B cell (primary cell): ENCODE results near the gene TCAP. TPM values are rescaled to one million over a fixed set of nuclear protein-coding genes. Genes with fewer than 3 reads are reported as not detected.

ENCODE experiments used
- ATAC-seq: fragments of 200-7000 bp; cut with Tn5 transposase; one replicate; pipeline ENCODE4 v1.10.0; 2021; ENCODE audit warnings: low read depth, mild to moderate bottlenecking, moderate number of reproducible peaks, moderate library complexity
- CTCF ChIA-PET: fragments of 350-600 bp; sonication (Branson Sonifier 250); formaldehyde crosslinking; loops from one replicate; lab custom pipeline; 2021; ENCODE audit warnings: antibody characterized with exemption, inconsistent platforms; lab: Charles Lee
- POLR2A ChIA-PET: fragments of 350-600 bp; sonication (Branson Sonifier 250); formaldehyde crosslinking; loops from one replicate; lab custom pipeline; 2021; ENCODE audit warnings: antibody characterized with exemption; lab: Charles Lee
- DNase-seq: peaks from one replicate; pipeline ENCODE4 v3.0.0; 2013
- H2AFZ ChIP-seq: 2 replicates; pipeline ENCODE4 v1.6.1; 2012; ENCODE audit warnings: mild to moderate bottlenecking, low read depth, low read length; ENCODE audit not compliant: insufficient read depth, poor library complexity, severe bottlenecking
- H3K27ac ChIP-seq, 2 donors: 1 replicate in 1 of 2; 2 replicates in 1 of 2; pipeline ENCODE4 v1.5.1; 2012 to 2013; ENCODE audit warnings: low read length in 2 of 2, mild to moderate bottlenecking in 2 of 2, moderate library complexity in 1 of 2
- H3K27me3 ChIP-seq, 4 experiments: fragments of 200-600 bp in 1 of 4; sonication (generic) in 1 of 4; replicated peaks in 1 of 4; 1 replicate in 2 of 4; 2 replicates in 2 of 4; pipeline versions ENCODE4 v1.6.1 to v1.7.0; 2013 to 2016; ENCODE audit warnings: low read length in 3 of 4, mild to moderate bottlenecking in 2 of 4, mixed read lengths in 1 of 4, moderate library complexity in 1 of 4; ENCODE audit not compliant: insufficient read depth in 4 of 4, control insufficient read depth in 3 of 4; ENCODE audit errors: control extremely low read depth in 1 of 4
- H3K36me3 ChIP-seq, 2 experiments: replicated peaks in 1 of 2; 1 replicate in 1 of 2; 2 replicates in 1 of 2; pipeline versions ENCODE4 v1.6.1 to v1.7.1; 2013; ENCODE audit warnings: low read length in 1 of 2; ENCODE audit not compliant: insufficient read depth in 2 of 2, control insufficient read depth in 1 of 2; ENCODE audit errors: control extremely low read depth in 1 of 2, extremely low read depth in 1 of 2
- H3K4me1 ChIP-seq, 2 donors: fragments of 200-600 bp in 1 of 2; sonication (generic) in 1 of 2; 1 replicate in 1 of 2; 2 replicates in 1 of 2; pipeline versions ENCODE4 v1.5.1 to v1.6.1; 2013 to 2017; ENCODE audit warnings: low read length in 2 of 2; ENCODE audit not compliant: control insufficient read depth in 2 of 2, insufficient read depth in 2 of 2
- H3K4me2 ChIP-seq: replicated peaks from 2 replicates; pipeline ENCODE3; 2012; ENCODE audit warnings: mild to moderate bottlenecking, low read depth, low read length; ENCODE audit not compliant: poor library complexity, severe bottlenecking
- H3K4me3 ChIP-seq, 5 experiments: fragments of 200-600 bp in 1 of 5; sonication (generic) in 1 of 5; 1 replicate in 3 of 5; 2 replicates in 2 of 5; pipeline versions ENCODE4 v1.5.1 to v1.7.0; 2011 to 2016; ENCODE audit warnings: low read length in 4 of 5, mild to moderate bottlenecking in 4 of 5, low read depth in 2 of 5, control low read depth in 1 of 5, moderate library complexity in 1 of 5; ENCODE audit not compliant: insufficient read depth in 1 of 5; ENCODE audit errors: control extremely low read depth in 1 of 5, extremely low read depth in 1 of 5
- H3K79me2 ChIP-seq: fragments of 200-600 bp; sonication (generic); one replicate; pipeline ENCODE4 v1.6.0; 2016; ENCODE audit warnings: low read length; ENCODE audit not compliant: control insufficient read depth, insufficient read depth
- H3K9ac ChIP-seq: fragments of 200-600 bp; sonication (generic); 2 replicates; pipeline ENCODE4 v1.6.1; 2017; ENCODE audit warnings: mild to moderate bottlenecking, low read length, moderate library complexity
- H3K9me3 ChIP-seq, 3 donors: one replicate each; pipeline versions ENCODE4 v1.6.1 to v1.7.1; 2013; ENCODE audit warnings: low read length in 2 of 3; ENCODE audit not compliant: control insufficient read depth in 2 of 3, insufficient read depth in 1 of 3; ENCODE audit errors: control extremely low read depth in 1 of 3
- H4K20me1 ChIP-seq: 2 replicates; pipeline ENCODE4 v1.6.0; 2012; ENCODE audit warnings: mild to moderate bottlenecking, low read length; ENCODE audit not compliant: insufficient read depth, control insufficient read depth, poor library complexity, severe bottlenecking
- H3K27ac Mint-ChIP-seq: one replicate; pipeline ENCODE4 v1.8.0; 2021; ENCODE audit warnings: mixed read lengths
- H3K27me3 Mint-ChIP-seq: one replicate; pipeline ENCODE4 v1.8.0; 2021; ENCODE audit warnings: mixed read lengths
- H3K4me1 Mint-ChIP-seq: one replicate; pipeline ENCODE4 v1.8.0; 2021; ENCODE audit warnings: mixed read lengths
- H3K4me3 Mint-ChIP-seq: one replicate; pipeline ENCODE4 v1.8.0; 2021; ENCODE audit warnings: mixed read lengths
- H3K9me3 Mint-ChIP-seq: one replicate; pipeline ENCODE4 v1.8.0; 2022; ENCODE audit warnings: mixed read lengths; ENCODE audit not compliant: insufficient read depth
- CTCF ChIP-seq: fragments of 200-600 bp; IDR thresholded peaks from one replicate; pipeline ENCODE4 v1.8.0; 2022; ENCODE audit warnings: antibody characterized with exemption, mild to moderate bottlenecking
- WGBS: methylation state at CpG from one replicate; pipeline ENCODE4 v1.1.5; 2013; ENCODE audit warnings: missing lambda C conversion rate; ENCODE audit not compliant: insufficient coverage; 5-methylcytosine and 5-hydroxymethylcytosine counted together
- intact Hi-C: fragments of 100-400 bp; cut with micrococcal nuclease; formaldehyde crosslinking; loops from one replicate; pipeline ENCODE4 v1.10.0; 2022
- polyA plus RNA-seq: library from polyadenylated mRNA; depleted of rRNA; stranded (reverse); fragments of >200 nt; gene quantifications from 2 replicates; pipeline ENCODE4 v1.2.3, GENCODE V29; 2012
- total RNA-seq, 2 donors: library from RNA; stranded (reverse); fragments of 120-200 nt in 1 of 2; gene quantifications; 1 replicate in 1 of 2; 2 replicates in 1 of 2; pipeline versions ENCODE4 v1.2.3 to v1.2.4, GENCODE V29; 2013 to 2022

Gene TCAP
- total and polyA plus RNA-seq, 2 donors (not counting 1 experiment from before 2014, with no cell fraction given) = 3.8 to 5.1 TPM

- Histone ChIP-seq H3K36me3 (no peaks in the 10 kb centered on the region), H3K9ac (no peak overlapping the region), H3K4me1 (peaks cover 24 to 25% of the 10 kb centered on the region in 2 donors), H3K27me3 (peaks cover 0 to 63% (median 17%) of the 10 kb centered on the region in 4 experiments), H2AFZ (no peak overlapping the region), H3K27ac (no peak overlapping the region), H3K4me2 (peak overlapping the region; percentile 86), H4K20me1 (no peaks in the 10 kb centered on the region), H3K4me3 (no peak overlapping the region), H3K79me2 (peaks cover 7% of the 10 kb centered on the region), H3K9me3 (no peaks in the 10 kb centered on the region)
- CTCF ChIA-PET = interaction anchor here (0.6 to 1.9 kb wide), 7 partner anchors 11 to 662 kb away, joined by 3 to 12 read pairs (median 4); partner anchors contain the start of gene TCAP
- no peak for ATAC-seq
- Mint-ChIP-seq H3K4me3 (peak overlapping the region; percentile 34), H3K27me3 (peaks cover 30% of the 10 kb centered on the region), H3K4me1 (peaks cover 31% of the 10 kb centered on the region), H3K27ac (no peak overlapping the region), H3K9me3 (no peaks in the 10 kb centered on the region)
- POLR2A ChIA-PET = interaction anchor here (0.5 to 1.8 kb wide), 3 partner anchors 60 to 128 kb away, joined by 3 to 4 read pairs (median 4); partner anchors contain the start of gene PGAP3
- WGBS = 92% methylated on average over 13 of the region's 16 CpGs
- TF ChIP-seq CTCF = no peak
- no peak for DNase-seq
- intact Hi-C loops = no loop called here
Measured at GRCh38 chr17:39627712-39628516, 37.2 kb upstream of the TCAP start.
